PC-9 (cell line): ENCODE data around the gene MAP4K4. TPM values are rescaled to one million over a fixed set of nuclear protein-coding genes. Genes with fewer than 3 reads are reported as not detected.

Experiments used
- BruUV-seq: library from RNA; stranded (reverse); fragments of 400-500 nt; replicated peaks from 2 replicates; lab custom pipeline; 2021; lab: Mats Ljungman, UMichigan
- CTCF ChIA-PET: fragments of 300-600 bp; sonication (Branson Sonifier 250); formaldehyde crosslinking; loops from one replicate; lab custom pipeline; 2022; ENCODE audit warnings: antibody characterized with exemption; lab: Charles Lee
- POLR2A ChIA-PET: fragments of 300-600 bp; sonication (Branson Sonifier 250); formaldehyde crosslinking; loops from one replicate; lab custom pipeline; 2022; ENCODE audit warnings: antibody characterized with exemption; ENCODE audit not compliant: unreplicated experiment; lab: Charles Lee
- DNase-seq, 2 experiments: peaks; one replicate each; pipeline versions ENCODE4 v3.0.0 to v3.0.0-alpha.2; 2015 to 2022; ENCODE audit warnings: mixed read lengths in 1 of 2
- H2AFZ ChIP-seq: fragments of 200-600 bp; sonication (generic); 2 replicates; pipeline ENCODE4 v1.8.1; 2017; ENCODE audit warnings: antibody characterized with exemption
- H3F3A ChIP-seq: fragments of 200-600 bp; sonication (generic); 2 replicates; pipeline ENCODE4 v1.8.1; 2017; ENCODE audit warnings: antibody characterized with exemption, mild to moderate bottlenecking, low read depth; ENCODE audit not compliant: insufficient read depth
- H3K27ac ChIP-seq: fragments of 200-600 bp; sonication (generic); 2 replicates; pipeline ENCODE4 v1.6.1; 2016; ENCODE audit warnings: mixed run types
- H3K27me3 ChIP-seq: fragments of 200-600 bp; sonication (generic); 2 replicates; pipeline ENCODE4 v1.6.1; 2016; ENCODE audit warnings: low read depth, mixed run types; ENCODE audit not compliant: insufficient read depth
- H3K36me3 ChIP-seq: fragments of 200-600 bp; sonication (generic); 2 replicates; pipeline ENCODE4 v1.6.1; 2016; ENCODE audit warnings: low read depth, mixed run types
- H3K4me1 ChIP-seq: fragments of 200-600 bp; sonication (generic); replicated peaks from 2 replicates; pipeline ENCODE4 v1.6.1; 2016; ENCODE audit warnings: mixed run types; ENCODE audit not compliant: insufficient read depth
- H3K4me2 ChIP-seq: fragments of 200-600 bp; sonication (generic); 2 replicates; pipeline ENCODE4 v1.6.1; 2017; ENCODE audit warnings: mixed run types
- H3K4me3 ChIP-seq: fragments of 200-600 bp; sonication (generic); 2 replicates; pipeline ENCODE4 v1.6.1; 2016; ENCODE audit warnings: mixed run types
- H3K79me2 ChIP-seq: fragments of 200-600 bp; sonication (generic); 2 replicates; pipeline ENCODE4 v1.6.1; 2017; ENCODE audit warnings: low read depth, mixed run types
- H3K9me2 ChIP-seq: fragments of 200-600 bp; sonication (generic); 2 replicates; pipeline ENCODE4 v1.8.1; 2017; ENCODE audit warnings: mild to moderate bottlenecking; ENCODE audit not compliant: insufficient read depth
- H3K9me3 ChIP-seq: fragments of 200-600 bp; sonication (generic); 2 replicates; pipeline ENCODE4 v1.8.1; 2016; ENCODE audit warnings: low read depth; ENCODE audit not compliant: insufficient read depth
- H4K20me1 ChIP-seq: fragments of 200-600 bp; sonication (generic); 2 replicates; pipeline ENCODE4 v1.8.1; 2017; ENCODE audit not compliant: insufficient read depth
- EZH2 ChIP-seq: fragments of 200-600 bp; sonication (generic); IDR thresholded peaks from 2 replicates; pipeline ENCODE4 v1.8.0; 2017; ENCODE audit warnings: antibody characterized with exemption, low read depth
- intact Hi-C: fragments of 100-400 bp; cut with micrococcal nuclease; formaldehyde crosslinking; loops from one replicate; pipeline ENCODE4 v1.10.0; 2022; ENCODE audit not compliant: unreplicated experiment
- total RNA-seq: library from RNA; stranded (reverse); gene quantifications from 2 replicates; pipeline ENCODE4 v1.2.3, GENCODE V29; 2021
- TF ChIP-seq, protein P1 (sequence below): fragments of 200-600 bp; sonication (generic); conservative IDR thresholded peaks from 2 replicates; pipeline ENCODE4 v1.6.1; 2017; ENCODE audit warnings: mixed run types, antibody characterized with exemption, mild to moderate bottlenecking, moderate library complexity

MAP4K4 gene
- total RNA-seq, 1 experiment from 2014 or later = 129 TPM

DNA sequence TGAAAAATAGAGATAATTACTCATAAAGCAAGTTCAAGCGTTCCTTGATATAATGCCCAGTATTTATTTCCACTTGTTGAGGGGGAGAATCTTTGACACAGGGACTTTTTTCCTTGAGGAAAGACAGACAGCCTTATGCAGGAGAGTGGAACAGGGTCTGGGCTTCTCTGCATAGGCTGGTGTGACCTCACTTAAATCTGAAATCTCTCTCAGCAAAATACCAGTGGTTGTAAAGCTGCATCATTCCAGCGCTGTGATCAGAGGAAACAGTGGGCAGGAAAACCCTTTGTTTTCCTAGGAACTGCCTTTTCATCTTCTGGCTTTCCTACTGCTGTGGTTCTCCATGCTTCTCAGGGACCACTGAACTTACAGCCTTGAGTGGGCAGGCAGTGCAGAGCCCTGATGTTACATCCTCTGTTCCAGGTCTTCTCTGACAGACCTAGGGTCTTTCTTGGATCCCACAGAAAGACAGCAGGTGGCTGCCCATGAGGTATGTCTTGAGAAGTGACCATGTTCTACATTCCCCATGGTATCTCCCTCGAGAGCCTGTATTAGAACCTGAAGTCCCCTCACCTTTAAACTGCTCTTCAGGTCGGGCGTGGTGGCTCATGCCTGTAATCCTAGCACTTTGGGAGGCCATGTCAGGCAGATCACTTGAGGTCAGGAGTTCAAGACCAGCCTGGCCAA, 17.6 kb upstream of the MAP4K4 start:
- Histone ChIP-seq H3K4me2 (no peak overlapping the region), H3K4me1 (peaks cover 7% of the 10 kb centered on the region; the same call in 1 of the 2 replicates), H4K20me1 (no peaks in the 10 kb centered on the region), H3K36me3 (no peaks in the 10 kb centered on the region), H3K79me2 (no peaks in the 10 kb centered on the region), H3K9me2 (no peaks in the 10 kb centered on the region), H3K27ac (no peak overlapping the region), H2AFZ (no peak overlapping the region), H3K9me3 (0 out of 2 replicates have a peak, but pooled peaks cover 8% of the 10 kb centered on the region), H3K4me3 (no peak overlapping the region), H3K27me3 (no peaks in the 10 kb centered on the region), H3F3A (no peaks in the 10 kb centered on the region)
- BruUV-seq = no TSS peak
- CTCF ChIA-PET = no interaction called here
- POLR2A ChIA-PET = no interaction called here
- intact Hi-C loops = no loop called here
- TF ChIP-seq, protein P1, sequence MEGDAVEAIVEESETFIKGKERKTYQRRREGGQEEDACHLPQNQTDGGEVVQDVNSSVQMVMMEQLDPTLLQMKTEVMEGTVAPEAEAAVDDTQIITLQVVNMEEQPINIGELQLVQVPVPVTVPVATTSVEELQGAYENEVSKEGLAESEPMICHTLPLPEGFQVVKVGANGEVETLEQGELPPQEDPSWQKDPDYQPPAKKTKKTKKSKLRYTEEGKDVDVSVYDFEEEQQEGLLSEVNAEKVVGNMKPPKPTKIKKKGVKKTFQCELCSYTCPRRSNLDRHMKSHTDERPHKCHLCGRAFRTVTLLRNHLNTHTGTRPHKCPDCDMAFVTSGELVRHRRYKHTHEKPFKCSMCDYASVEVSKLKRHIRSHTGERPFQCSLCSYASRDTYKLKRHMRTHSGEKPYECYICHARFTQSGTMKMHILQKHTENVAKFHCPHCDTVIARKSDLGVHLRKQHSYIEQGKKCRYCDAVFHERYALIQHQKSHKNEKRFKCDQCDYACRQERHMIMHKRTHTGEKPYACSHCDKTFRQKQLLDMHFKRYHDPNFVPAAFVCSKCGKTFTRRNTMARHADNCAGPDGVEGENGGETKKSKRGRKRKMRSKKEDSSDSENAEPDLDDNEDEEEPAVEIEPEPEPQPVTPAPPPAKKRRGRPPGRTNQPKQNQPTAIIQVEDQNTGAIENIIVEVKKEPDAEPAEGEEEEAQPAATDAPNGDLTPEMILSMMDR = no peak
- no peak for TF ChIP-seq EZH2
- no peak for DNase-seq

DNA sequence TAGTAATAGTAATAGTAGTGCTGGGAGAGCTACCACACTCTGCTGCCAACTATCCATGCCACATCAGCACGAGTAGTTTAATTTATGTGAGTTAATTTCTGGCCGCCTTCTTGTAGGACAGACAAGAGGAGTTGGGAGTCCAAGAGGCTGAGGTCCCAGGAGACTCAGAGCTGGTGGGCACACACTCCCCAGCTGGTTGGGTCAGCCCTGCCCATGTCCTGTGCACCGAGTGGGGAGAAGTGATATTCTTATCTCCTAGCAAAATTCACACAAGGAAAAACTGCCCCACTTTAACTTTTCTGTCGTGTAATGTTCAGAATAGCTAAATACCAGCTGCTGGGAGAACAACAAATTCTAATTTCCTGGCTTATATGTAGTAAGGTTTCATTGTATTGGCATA, 15.2 kb upstream of the MAP4K4 start:
- Histone ChIP-seq H3K9me2 (no peaks in the 10 kb centered on the region), H3K4me2 (no peak overlapping the region), H3K27ac (no peak overlapping the region), H3K36me3 (no peaks in the 10 kb centered on the region), H3K9me3 (0 out of 2 replicates have a peak, but pooled peaks cover 1% of the 10 kb centered on the region), H4K20me1 (no peaks in the 10 kb centered on the region), H3K4me1 (peaks cover 7% of the 10 kb centered on the region; the same call in 1 of the 2 replicates), H3K4me3 (no peak overlapping the region), H3K79me2 (no peaks in the 10 kb centered on the region), H2AFZ (no peak overlapping the region), H3F3A (no peaks in the 10 kb centered on the region), H3K27me3 (no peaks in the 10 kb centered on the region)
- DNase-seq = no peak
- intact Hi-C loops = no loop called here
- POLR2A ChIA-PET = no interaction called here
- BruUV-seq = no TSS peak
- TF ChIP-seq EZH2 = no peak
- TF ChIP-seq, protein P1 = no peak
- CTCF ChIA-PET = no interaction called here

- intact Hi-C loops = no loop called here
- Histone ChIP-seq H3K4me2 (no peak overlapping the region), H3F3A (no peaks in the 10 kb centered on the region), H3K9me3 (no peaks in the 10 kb centered on the region), H3K4me3 (no peak overlapping the region), H2AFZ (no peak overlapping the region), H3K9me2 (no peaks in the 10 kb centered on the region), H3K36me3 (no peaks in the 10 kb centered on the region), H4K20me1 (no peaks in the 10 kb centered on the region), H3K27ac (no peak overlapping the region), H3K4me1 (0 out of 2 replicates have a peak, but pooled peaks cover under 1% of the 10 kb centered on the region), H3K27me3 (no peaks in the 10 kb centered on the region), H3K79me2 (no peaks in the 10 kb centered on the region)
- no TSS peak for BruUV-seq
- DNase-seq = no peak
- POLR2A ChIA-PET = no interaction called here
- CTCF ChIA-PET = no interaction called here
- TF ChIP-seq, protein P1 = no peak
- no peak for TF ChIP-seq EZH2
Observed at GRCh38 chr2:101684313-101684712, 13.2 kb upstream of the MAP4K4 start.
